Upper lobe of right lung (tissue), 1 donor: ENCODE results near the gene ASPDH. TPM values are rescaled to one million over a fixed set of nuclear protein-coding genes. Genes with fewer than 3 reads are reported as not detected.

Experiments
- ATAC-seq: fragments of 200-7000 bp; cut with Tn5 transposase; one replicate; pipeline ENCODE4 v1.9.1; 2020; ENCODE audit warnings: mild to moderate bottlenecking, moderate library complexity
- DNase-seq: peaks from one replicate; pipeline ENCODE4 v3.0.0-alpha.2; 2020
- H3K27ac ChIP-seq: fragments of 200-600 bp; one replicate; pipeline ENCODE4 v1.8.0; 2022
- H3K27me3 ChIP-seq: fragments of 200-600 bp; one replicate; pipeline ENCODE4 v1.8.0; 2022; ENCODE audit warnings: mild to moderate bottlenecking
- H3K36me3 ChIP-seq: fragments of 200-600 bp; one replicate; pipeline ENCODE4 v1.8.0; 2022
- H3K4me1 ChIP-seq: fragments of 200-600 bp; one replicate; pipeline ENCODE4 v1.8.0; 2022
- H3K4me3 ChIP-seq: fragments of 200-600 bp; one replicate; pipeline ENCODE4 v1.8.0; 2022; ENCODE audit warnings: mild to moderate bottlenecking
- H3K9me3 ChIP-seq: fragments of 200-600 bp; one replicate; pipeline ENCODE4 v1.8.0; 2022
- CTCF ChIP-seq: fragments of 200-600 bp; IDR thresholded peaks from one replicate; pipeline ENCODE4 v1.8.0; 2022; ENCODE audit warnings: antibody characterized with exemption
- intact Hi-C: fragments of 100-400 bp; cut with DNase I; formaldehyde crosslinking; loops from one replicate; pipeline ENCODE4 v1.11.0; 2022
- total RNA-seq: library from RNA; stranded (reverse); fragmentation: NEBNext Ultra II Directional; extraction: Animal tissue kit (Norgen Biotek cat#: 25700); gene quantifications from one replicate; pipeline ENCODE4 v1.2.1, GENCODE V29; 2021
- donor health status: DM: no; HTN: yes; CAD: no; lungs with severe emphysema.

Gene ASPDH
- total RNA-seq, 1 donor from 2014 or later = not detected

GRCh38 chr19:50520822-50521465 is 7.2 kb upstream of the ASPDH start:
- intact Hi-C loops = no loop called here
- H3K4me1 ChIP-seq = no peaks in the 10 kb centered on the region
- no peak for DNase-seq

GRCh38 chr19:50519006-50519575 is 5.4 kb upstream of the ASPDH start:
- DNase-seq (no peak), ATAC-seq (no peak)
- H3K27me3 ChIP-seq = no peaks in the 10 kb centered on the region
- no peak overlapping the region for H3K4me3 ChIP-seq
- H3K4me1 ChIP-seq = no peaks in the 10 kb centered on the region
- intact Hi-C loops = no loop called here
- no peaks in the 10 kb centered on the region for H3K9me3 ChIP-seq
- no peak overlapping the region for H3K27ac ChIP-seq
- no peak for TF ChIP-seq CTCF
- H3K36me3 ChIP-seq = no peaks in the 10 kb centered on the region

More at GRCh38 chr19:50520822-50521465, 7.2 kb upstream of the ASPDH start:
- no peaks in the 10 kb centered on the region for H3K9me3 ChIP-seq
- TF ChIP-seq CTCF = no peak
- H3K36me3 ChIP-seq = no peaks in the 10 kb centered on the region
- no peak overlapping the region for H3K27ac ChIP-seq
- H3K27me3 ChIP-seq = no peaks in the 10 kb centered on the region
- H3K4me3 ChIP-seq = no peak overlapping the region
- no peak for ATAC-seq

- DNase-seq (no peak), ATAC-seq (no peak)
- Histone ChIP-seq H3K9me3 (no peaks in the 10 kb centered on the region), H3K4me1 (no peaks in the 10 kb centered on the region), H3K27ac (no peak overlapping the region), H3K4me3 (no peak overlapping the region), H3K27me3 (no peaks in the 10 kb centered on the region), H3K36me3 (no peaks in the 10 kb centered on the region)
- intact Hi-C loops = no loop called here
- TF ChIP-seq CTCF = no peak
Observed at GRCh38 chr19:50518091-50519005, 4.6 kb upstream of the ASPDH start.

- no peak for DNase-seq
- Histone ChIP-seq H3K27ac (no peak overlapping the region), H3K4me1 (no peaks in the 10 kb centered on the region), H3K27me3 (no peaks in the 10 kb centered on the region), H3K9me3 (no peaks in the 10 kb centered on the region), H3K36me3 (no peaks in the 10 kb centered on the region), H3K4me3 (no peak overlapping the region)
- ATAC-seq = no peak
- intact Hi-C loops = no loop called here
- no peak for TF ChIP-seq CTCF
Observed at GRCh38 chr19:50517704-50518075, 4.0 kb upstream of the ASPDH start.

- no peaks in the 10 kb centered on the region for H3K36me3 ChIP-seq
- intact Hi-C loops = no loop called here
- no peak for TF ChIP-seq CTCF
- no peaks in the 10 kb centered on the region for H3K9me3 ChIP-seq
- no peak overlapping the region for H3K27ac ChIP-seq
- H3K4me1 ChIP-seq = no peaks in the 10 kb centered on the region
- ATAC-seq (no peak), DNase-seq (no peak)
- no peak overlapping the region for H3K4me3 ChIP-seq
- no peaks in the 10 kb centered on the region for H3K27me3 ChIP-seq
Observed at GRCh38 chr19:50516964-50517703, 3.4 kb upstream of the ASPDH start.
